HepG2 (cell line): Measurements from ENCODE around the gene SNED1.
A peak's percentile ranks its signal among the peaks of the same experiment; 100 is the strongest.

Experiments
- MAZ ChIP-seq, 2 experiments: sonication (generic) in 1 of 2; formaldehyde crosslinking in 1 of 2; IDR thresholded peaks; 2 replicates each; pipeline versions ENCODE4 v1.5.0 to v1.6.1; 2012 to 2020; ENCODE audit warnings: low read depth in 2 of 2, mild to moderate bottlenecking in 2 of 2, borderline replicate concordance in 1 of 2, improper control_type of control experiment in 1 of 2, low read length in 1 of 2, missing genetic modification reagents in 1 of 2, moderate library complexity in 1 of 2
- TP53 ChIP-seq: sonication (generic); formaldehyde crosslinking; conservative IDR thresholded peaks from 2 replicates; pipeline ENCODE4 v1.4.0; 2020; ENCODE audit warnings: missing genetic modification reagents
- ZNF281 ChIP-seq: sonication (generic); formaldehyde crosslinking; IDR thresholded peaks from 2 replicates; pipeline ENCODE4 v1.4.0; 2020; ENCODE audit warnings: missing genetic modification reagents, borderline replicate concordance
- ZNF3 ChIP-seq: IDR thresholded peaks from 2 replicates; pipeline ENCODE4 v1.7.0; 2017; ENCODE audit warnings: inconsistent platforms
- TF ChIP-seq, protein P1 (sequence below): IDR thresholded peaks from 2 replicates; pipeline ENCODE4 v1.6.1; 2012; ENCODE audit warnings: inconsistent platforms

GRCh38 chr2:241102239-241102803, 103.9 kb downstream of the SNED1 start, which contains the start of gene MTERF4:
- TF ChIP-seq ZNF281 (CRISPR knock-in tag), result peak; percentile 83; the same call in 1 of the 2 replicates
- TF ChIP-seq ZNF3, result peak; percentile 53; the same call in 1 of the 2 replicates
- TF ChIP-seq, protein P1, sequence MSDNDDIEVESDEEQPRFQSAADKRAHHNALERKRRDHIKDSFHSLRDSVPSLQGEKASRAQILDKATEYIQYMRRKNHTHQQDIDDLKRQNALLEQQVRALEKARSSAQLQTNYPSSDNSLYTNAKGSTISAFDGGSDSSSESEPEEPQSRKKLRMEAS, result peak; percentile 97
- peak; percentile 91; the same call in 1 of the 2 replicates for TF ChIP-seq TP53 (CRISPR knock-in tag)
- TF ChIP-seq MAZ (IDR thresholded peaks at IDR 0.05; ENCODE audit: borderline replicate concordance, low read depth, low read length), result peak; percentile 100
- peak; percentile 100 for TF ChIP-seq MAZ (CRISPR knock-in tag; IDR thresholded peaks at IDR 0.05; ENCODE audit: low read depth)
